ENCODE results near the gene MAPRE3. TPM values are rescaled to one million over a fixed set of nuclear protein-coding genes. Genes with fewer than 3 reads are reported as not detected.

MAPRE3 gene
- total RNA-seq, 4 donors from 2014 or later: 4.2 to 14.9 (median 5.9) TPM

GRCh38 chr2:26936855-26937254 is 33.6 kb upstream of the MAPRE3 start:
- no peak overlapping the region for H3K27ac ChIP-seq
- no peak for DNase-seq
- no peaks in the 10 kb centered on the region for H3K9me3 ChIP-seq
- no peak for TF ChIP-seq CTCF (IDR thresholded peaks at IDR 0.05)
- TF ChIP-seq POLR2A (IDR thresholded peaks at IDR 0.05): no peak
- no peak overlapping the region for H3K4me3 ChIP-seq
- no peaks in the 10 kb centered on the region for H3K27me3 ChIP-seq
- H3K36me3 ChIP-seq: no peaks in the 10 kb centered on the region
- no peaks in the 10 kb centered on the region for H3K4me1 ChIP-seq

- TF ChIP-seq CTCF (IDR thresholded peaks at IDR 0.05) (no peak), POLR2A (IDR thresholded peaks at IDR 0.05) (no peak)
- DNase-seq: no peak
- Histone ChIP-seq H3K27me3 (peaks cover 0 to 7% of the 10 kb centered on the region in 2 donors), H3K27ac (no peak overlapping the region), H3K4me3 (no peak overlapping the region), H3K9me3 (no peaks in the 10 kb centered on the region), H3K36me3 (no peaks in the 10 kb centered on the region), H3K4me1 (no peaks in the 10 kb centered on the region)
Observed at GRCh38 chr2:26938399-26939118, 31.9 kb upstream of the MAPRE3 start.

- Histone ChIP-seq H3K27me3 (peaks cover 0 to 7% of the 10 kb centered on the region in 2 donors), H3K4me3 (no peak overlapping the region), H3K4me1 (no peaks in the 10 kb centered on the region), H3K9me3 (no peaks in the 10 kb centered on the region), H3K27ac (no peak overlapping the region), H3K36me3 (no peaks in the 10 kb centered on the region)
- TF ChIP-seq CTCF (IDR thresholded peaks at IDR 0.05) (no peak), POLR2A (IDR thresholded peaks at IDR 0.05) (no peak)
- DNase-seq: no peak
Observed at GRCh38 chr2:26940001-26940400, 30.4 kb upstream of the MAPRE3 start.

- Histone ChIP-seq H3K27me3 (peaks cover 0 to 7% of the 10 kb centered on the region in 2 donors), H3K9me3 (no peaks in the 10 kb centered on the region), H3K27ac (no peak overlapping the region), H3K36me3 (no peaks in the 10 kb centered on the region), H3K4me1 (no peaks in the 10 kb centered on the region), H3K4me3 (no peak overlapping the region)
- TF ChIP-seq POLR2A (IDR thresholded peaks at IDR 0.05) (no peak), CTCF (IDR thresholded peaks at IDR 0.05) (no peak)
- DNase-seq: no peak
Observed at GRCh38 chr2:26941486-26941885, 29.0 kb upstream of the MAPRE3 start.

GRCh38 chr2:26942543-26943295 is 27.7 kb upstream of the MAPRE3 start:
- DNase-seq: peak; percentile 46 to 81 (median 67)
- H3K27ac ChIP-seq: no peak overlapping the region
- H3K4me1 ChIP-seq: no peaks in the 10 kb centered on the region
- H3K27me3 ChIP-seq: peaks cover 0 to 7% of the 10 kb centered on the region in 2 donors
- H3K36me3 ChIP-seq: no peaks in the 10 kb centered on the region
- H3K4me3 ChIP-seq: no peak overlapping the region
- TF ChIP-seq CTCF (IDR thresholded peaks at IDR 0.05): peak; percentile 54 to 78 (median 65)
- TF ChIP-seq POLR2A (IDR thresholded peaks at IDR 0.05): no peak
- H3K9me3 ChIP-seq: no peaks in the 10 kb centered on the region

Measured in Peyer's patch (tissue), 4 donors.